ENCODE data around the gene HIVEP2. TPM values are rescaled to one million over a fixed set of nuclear protein-coding genes. Genes with fewer than 3 reads are reported as not detected.

HIVEP2 gene
- total RNA-seq, 1 experiment from 2014 or later: 8.8 TPM

GRCh38 chr6:142918339-142919042 lies 26.5 kb downstream of the HIVEP2 start:
- no peak for DNase-seq (ENCODE audit: low read depth)

DNA sequence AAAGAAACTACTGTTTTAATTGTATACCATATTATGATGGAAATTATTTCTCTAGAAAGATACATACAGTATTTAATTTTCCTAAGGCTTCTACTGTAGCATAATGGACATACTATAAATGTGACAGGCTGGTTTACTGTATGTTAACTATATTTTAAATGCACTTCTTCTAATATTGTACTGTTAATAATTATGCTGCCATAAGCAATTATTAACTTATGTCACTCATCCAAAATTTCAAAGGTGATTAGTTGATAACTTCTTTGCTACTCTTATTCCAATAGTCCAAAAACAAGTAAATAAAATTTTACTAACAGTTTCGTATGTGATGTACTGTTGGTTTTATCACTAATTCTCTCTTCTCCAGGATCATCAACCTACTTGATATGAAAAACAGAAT lies 28.1 kb downstream of the HIVEP2 start:
- no peak for DNase-seq (ENCODE audit: low read depth)

GRCh38 chr6:142914937-142915697 lies 29.9 kb downstream of the HIVEP2 start:
- no peak for DNase-seq (ENCODE audit: low read depth)

GRCh38 chr6:142914369-142914768 lies 30.6 kb downstream of the HIVEP2 start:
- no peak for DNase-seq (ENCODE audit: low read depth)

DNA sequence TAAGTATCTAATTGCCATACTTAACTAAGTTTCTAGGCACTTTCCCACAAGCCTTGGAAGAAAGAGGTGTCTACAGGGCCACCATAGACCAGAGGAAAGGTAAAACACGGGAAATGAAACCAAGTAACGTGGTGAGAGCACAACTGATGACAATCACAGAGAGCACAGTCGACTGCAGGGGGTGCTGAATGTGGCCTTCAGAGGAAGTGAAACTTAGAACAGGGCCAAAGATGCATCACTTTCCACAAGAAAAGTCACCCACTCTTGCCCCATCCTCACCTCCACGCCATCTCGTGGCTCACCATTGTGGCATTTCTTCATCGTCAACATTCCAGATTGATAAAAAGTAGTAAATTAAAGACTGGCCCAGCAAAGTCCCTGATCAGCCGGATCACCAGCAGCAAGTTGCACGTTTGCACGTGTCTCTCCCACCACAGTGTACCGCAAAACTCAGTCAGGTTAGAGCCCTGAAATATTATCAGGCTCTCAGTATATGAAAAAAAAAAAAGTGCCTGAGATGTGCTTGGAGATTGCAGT lies 31.4 kb downstream of the HIVEP2 start:
- no peak for DNase-seq (ENCODE audit: low read depth)

DNA sequence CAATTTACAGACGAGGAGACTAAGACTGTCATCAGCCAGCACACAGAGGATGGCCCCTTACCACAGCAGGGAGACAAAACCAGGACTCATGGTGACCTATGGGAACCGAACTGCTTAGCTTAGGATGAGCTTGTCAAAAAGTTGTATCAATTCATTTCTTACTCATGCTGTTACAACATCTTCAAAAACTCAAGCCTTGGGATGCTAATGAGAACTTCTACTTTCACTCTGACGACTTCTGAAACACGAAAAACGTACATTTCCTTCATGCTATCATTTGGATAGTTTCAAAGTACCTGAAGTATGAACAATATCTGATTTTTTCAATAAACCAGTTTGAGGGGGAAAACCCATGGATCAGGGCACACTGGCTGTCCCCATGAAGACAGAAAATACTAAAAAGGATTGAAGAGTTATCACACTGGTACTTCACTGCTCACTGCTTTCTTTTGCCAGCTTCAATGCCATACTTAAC lies 31.9 kb downstream of the HIVEP2 start:
- DNase-seq (ENCODE audit: low read depth): no peak

- DNase-seq (ENCODE audit: low read depth): no peak
These were observed 32.9 kb downstream of the HIVEP2 start for GRCh38 chr6:142912125-142912524.

- no peak for DNase-seq (ENCODE audit: low read depth)
These were observed 33.5 kb downstream of the HIVEP2 start for GRCh38 chr6:142911430-142911829.

- DNase-seq (ENCODE audit: low read depth): no peak
These were observed 35.3 kb downstream of the HIVEP2 start for GRCh38 chr6:142909686-142910085.

GRCh38 chr6:142908235-142908634 lies 36.7 kb downstream of the HIVEP2 start:
- no peak for DNase-seq (ENCODE audit: low read depth)

GRCh38 chr6:142907544-142907943 lies 37.4 kb downstream of the HIVEP2 start:
- no peak for DNase-seq (ENCODE audit: low read depth)

GRCh38 chr6:142906945-142907470 lies 38.0 kb downstream of the HIVEP2 start:
- DNase-seq (ENCODE audit: low read depth): no peak

DNA sequence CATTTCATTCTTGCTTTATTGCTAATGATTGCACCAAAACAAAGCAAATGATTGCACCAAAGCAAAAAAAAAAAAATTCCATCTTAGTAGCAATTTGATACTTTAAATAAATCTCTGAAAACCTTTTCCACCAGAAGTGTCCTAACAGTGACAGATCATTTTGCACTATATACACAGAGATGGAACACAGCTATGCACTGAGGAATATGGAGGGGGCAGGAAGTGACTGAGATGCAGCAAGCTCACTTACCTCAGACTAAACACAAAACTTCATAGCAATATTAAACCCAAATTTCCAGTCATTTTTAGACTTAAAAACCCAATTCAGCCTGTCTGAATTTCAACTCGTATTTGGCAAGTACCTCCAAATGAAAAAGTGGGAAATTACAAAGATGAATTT lies 41.2 kb downstream of the HIVEP2 start:
- DNase-seq (ENCODE audit: low read depth): peak; percentile 32

- DNase-seq (ENCODE audit: low read depth): peak; percentile 98
These were observed 42.3 kb downstream of the HIVEP2 start for GRCh38 chr6:142902636-142903053.

DNA sequence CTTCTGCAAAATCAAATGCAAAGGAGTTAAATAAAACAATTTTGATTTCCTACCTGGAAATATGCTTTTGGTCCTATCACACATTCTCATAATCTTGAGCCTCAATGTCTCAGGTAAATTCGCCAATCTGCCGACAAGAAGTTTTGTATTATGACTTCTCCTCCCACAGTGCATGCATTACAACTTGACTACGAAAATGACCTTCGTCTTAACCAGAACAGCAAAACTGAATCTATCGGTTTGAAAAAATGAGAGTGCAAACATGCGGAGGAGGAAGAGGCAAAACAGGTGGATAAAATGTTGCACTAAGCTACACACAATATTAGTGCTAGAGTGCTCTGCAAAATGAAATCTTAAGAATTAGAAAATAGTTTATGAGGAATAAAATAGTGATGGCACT lies 43.4 kb downstream of the HIVEP2 start:
- DNase-seq (ENCODE audit: low read depth): no peak

DNA sequence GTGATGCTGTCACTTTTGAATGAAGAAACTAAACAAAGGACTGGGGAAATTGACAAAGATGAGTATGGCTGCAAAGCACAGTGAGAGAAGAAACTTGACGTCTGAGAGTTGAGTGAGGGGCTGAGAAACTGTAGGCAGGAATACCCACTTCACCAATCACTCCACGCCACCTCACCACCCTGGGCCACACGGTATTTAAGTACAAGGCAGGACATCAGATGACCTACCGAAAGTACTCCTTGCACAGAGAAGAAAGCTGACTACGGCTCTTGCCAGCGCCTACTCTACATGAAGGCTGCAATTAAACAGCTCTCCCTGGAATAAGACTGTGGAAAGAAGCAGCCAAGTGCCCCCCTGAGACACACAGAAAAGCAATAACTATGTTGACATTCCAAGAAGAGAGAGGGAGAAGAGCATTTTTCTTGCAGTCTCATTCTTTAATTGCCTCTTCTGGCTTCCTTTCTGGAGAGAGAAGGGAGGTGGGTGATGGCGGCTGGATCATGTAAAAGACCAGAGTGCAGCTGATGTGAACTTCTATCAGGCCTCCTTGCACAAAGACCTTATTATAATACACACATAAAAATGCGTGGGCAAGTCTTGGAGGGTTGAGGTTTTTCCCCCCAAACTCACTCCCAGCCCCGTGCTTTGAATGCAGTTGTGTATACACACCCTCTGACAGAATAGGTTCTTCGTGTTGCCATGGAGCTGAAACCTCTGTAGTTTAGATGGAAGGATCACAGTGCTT lies 44.6 kb downstream of the HIVEP2 start:
- DNase-seq (ENCODE audit: low read depth): peak; percentile 37

DNA sequence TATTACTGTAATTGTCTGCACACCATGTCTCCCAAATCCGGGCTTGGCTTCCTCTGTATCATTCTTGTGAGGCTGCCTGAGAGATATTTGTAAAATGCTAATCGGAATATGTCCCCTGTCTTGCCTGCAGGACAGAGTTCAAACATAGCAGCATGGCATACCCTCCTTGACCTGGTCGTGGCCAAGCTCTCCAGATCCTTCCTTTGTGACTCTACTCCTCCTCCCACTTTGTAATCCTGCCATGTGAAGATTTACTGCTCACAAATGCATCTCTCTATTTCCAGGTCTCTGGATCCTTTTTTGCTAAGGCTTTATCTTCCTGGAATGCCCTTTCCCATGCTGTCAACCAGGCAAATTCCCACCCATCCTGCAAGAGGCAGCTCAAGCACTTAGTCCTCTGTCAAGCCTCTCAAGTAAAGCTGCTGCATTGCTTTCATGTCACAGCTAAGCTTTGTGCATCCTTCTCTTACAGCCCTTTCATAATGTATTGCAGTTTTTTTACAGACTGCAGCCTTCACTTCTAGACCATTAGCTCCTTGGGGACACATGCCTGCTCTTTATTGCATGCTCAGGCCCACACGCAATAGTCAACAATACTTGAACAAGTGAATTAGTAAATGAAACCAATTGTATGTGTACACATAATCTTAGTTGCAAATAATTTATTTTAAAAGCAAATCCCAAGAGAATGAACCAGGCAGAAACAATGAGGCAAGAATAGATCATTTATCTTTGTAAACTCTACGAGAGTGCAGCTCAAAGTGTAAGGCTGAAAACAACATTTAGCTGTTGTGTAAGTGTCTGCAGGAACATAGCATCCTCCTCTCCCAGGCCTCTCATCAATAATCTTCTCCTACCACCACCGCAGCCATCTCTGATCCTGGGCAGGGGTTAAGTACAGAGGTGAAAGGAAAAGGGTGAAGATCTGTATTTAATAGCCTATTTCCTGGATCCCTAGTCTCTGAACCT lies 45.8 kb downstream of the HIVEP2 start:
- no peak for DNase-seq (ENCODE audit: low read depth)

DNA sequence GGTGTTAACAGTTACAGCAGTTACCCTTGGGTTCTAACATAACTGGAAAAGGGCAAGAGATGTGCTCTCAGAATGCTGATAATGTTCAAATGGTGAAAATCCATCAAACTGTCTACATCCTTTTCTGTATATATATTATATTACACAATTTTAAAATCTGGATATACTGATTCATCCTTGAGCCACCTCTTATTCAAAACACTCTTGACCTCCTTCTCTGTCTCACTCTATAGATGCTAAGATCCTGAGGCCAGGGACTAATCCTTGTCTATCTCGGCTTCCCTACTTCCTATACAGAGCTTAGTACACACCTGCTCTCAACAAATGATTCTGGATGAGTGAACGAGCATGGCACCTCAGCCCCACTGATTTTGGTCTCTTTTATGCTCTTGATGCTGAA lies 47.3 kb downstream of the HIVEP2 start:
- no peak for DNase-seq (ENCODE audit: low read depth)

DNA sequence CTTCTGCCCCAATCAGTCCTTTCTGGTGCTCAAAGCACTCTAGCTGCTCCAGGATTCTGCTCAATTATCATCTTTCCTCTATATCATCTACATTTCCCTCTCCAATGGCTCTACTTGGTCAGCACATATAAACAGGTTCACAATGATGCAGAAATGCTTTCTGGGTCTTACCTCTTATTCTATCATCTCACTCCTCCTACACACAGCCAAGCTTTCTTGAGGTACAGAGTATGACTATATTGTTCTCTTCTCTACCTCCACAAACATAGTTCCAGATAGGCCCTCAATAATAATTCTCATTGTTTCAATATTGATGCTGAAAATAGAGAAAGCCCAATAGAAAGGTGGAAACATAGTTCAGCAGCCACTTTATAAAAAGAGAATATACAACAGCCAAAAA lies 48.2 kb downstream of the HIVEP2 start:
- DNase-seq (ENCODE audit: low read depth): no peak

GRCh38 chr6:142893088-142893487 lies 51.9 kb downstream of the HIVEP2 start:
- peak; percentile 28 for DNase-seq (ENCODE audit: low read depth)
